SJSA1 (cell line): Measurements from ENCODE around the gene MAML3. TPM values are rescaled to one million over a fixed set of nuclear protein-coding genes. Genes with fewer than 3 reads are reported as not detected.

Source experiments
- DNase-seq, 2 experiments: peaks; one replicate each; pipeline ENCODE4 v3.0.0-alpha.2; 2015 to 2020; ENCODE audit warnings: low spot score in 2 of 2, low read depth in 1 of 2
- H3K27ac ChIP-seq: fragments of 250-450 bp; sonication (Bioruptor Pico); 2 replicates; pipeline ENCODE4 v1.5.1; 2020; ENCODE audit warnings: mild to moderate bottlenecking, moderate library complexity
- H3K27me3 ChIP-seq: fragments of 250-450 bp; sonication (Bioruptor Pico); replicated peaks from 2 replicates; pipeline ENCODE4 v1.5.1; 2020; ENCODE audit warnings: mild to moderate bottlenecking, moderate library complexity
- H3K36me3 ChIP-seq: fragments of 250-450 bp; sonication (Bioruptor Pico); 2 replicates; pipeline ENCODE4 v1.5.1; 2020; ENCODE audit warnings: mild to moderate bottlenecking
- H3K4me1 ChIP-seq: fragments of 250-450 bp; sonication (Bioruptor Pico); replicated peaks from 2 replicates; pipeline ENCODE4 v1.6.1; 2021; ENCODE audit warnings: mild to moderate bottlenecking
- H3K4me3 ChIP-seq: fragments of 250-450 bp; sonication (Bioruptor Pico); 2 replicates; pipeline ENCODE4 v1.5.1; 2020; ENCODE audit warnings: mild to moderate bottlenecking
- H3K9me3 ChIP-seq: fragments of 250-450 bp; sonication (Bioruptor Pico); replicated peaks from 2 replicates; pipeline ENCODE4 v1.5.1; 2020; ENCODE audit warnings: mild to moderate bottlenecking
- total RNA-seq: library from RNA; depleted of rRNA; stranded (reverse); fragments of >200 nt; shearing (Covaris generic); gene quantifications from 2 replicates; pipeline ENCODE4 v1.2.3, GENCODE V29; 2014

MAML3 gene
- total RNA-seq, 1 experiment from 2014 or later = 1.8 TPM

GRCh38 chr4:140042634-140043033 is 111.3 kb downstream of the MAML3 start:
- Histone ChIP-seq H3K27me3 (no peaks in the 10 kb centered on the region), H3K36me3 (no peaks in the 10 kb centered on the region)
- no peak for DNase-seq

GRCh38 chr4:140038031-140038533 is 115.9 kb downstream of the MAML3 start:
- Histone ChIP-seq H3K4me3 (no peak overlapping the region), H3K27ac (peak overlapping the region; percentile 64), H3K27me3 (no peaks in the 10 kb centered on the region), H3K9me3 (no peaks in the 10 kb centered on the region), H3K36me3 (no peaks in the 10 kb centered on the region), H3K4me1 (peaks cover 25% of the 10 kb centered on the region)
- peak in 1 of 2 experiments; percentile 34 for DNase-seq

More at GRCh38 chr4:140042634-140043033, 111.3 kb downstream of the MAML3 start:
- H3K9me3 ChIP-seq = no peaks in the 10 kb centered on the region
- H3K4me3 ChIP-seq = no peak overlapping the region
- H3K27ac ChIP-seq = no peak overlapping the region
- peaks cover 13% of the 10 kb centered on the region for H3K4me1 ChIP-seq

GRCh38 chr4:140037353-140038030 is 116.5 kb downstream of the MAML3 start:
- peak; percentile 74 to 75 for DNase-seq
- H3K36me3 ChIP-seq = no peaks in the 10 kb centered on the region
- H3K9me3 ChIP-seq = no peaks in the 10 kb centered on the region
- H3K4me1 ChIP-seq = peaks cover 25% of the 10 kb centered on the region
- H3K4me3 ChIP-seq = no peak overlapping the region
- no peaks in the 10 kb centered on the region for H3K27me3 ChIP-seq
- peak overlapping the region; percentile 64 for H3K27ac ChIP-seq

- H3K36me3 ChIP-seq = no peaks in the 10 kb centered on the region
- H3K27me3 ChIP-seq = no peaks in the 10 kb centered on the region
- no peaks in the 10 kb centered on the region for H3K9me3 ChIP-seq
- H3K27ac ChIP-seq = no peak overlapping the region
- no peak for DNase-seq
- H3K4me3 ChIP-seq = no peak overlapping the region
- H3K4me1 ChIP-seq = peaks cover 6% of the 10 kb centered on the region
Measured at GRCh38 chr4:140031706-140032105, 122.3 kb downstream of the MAML3 start.

- no peaks in the 10 kb centered on the region; the same call in 1 of the 2 replicates for H3K4me1 ChIP-seq
- H3K9me3 ChIP-seq = no peaks in the 10 kb centered on the region
- no peak overlapping the region for H3K27ac ChIP-seq
Measured at GRCh38 chr4:140031061-140031460, 122.9 kb downstream of the MAML3 start.

GRCh38 chr4:140028676-140029517 is 125.1 kb downstream of the MAML3 start:
- Histone ChIP-seq H3K36me3 (no peaks in the 10 kb centered on the region), H3K4me1 (no peaks in the 10 kb centered on the region; the same call in 1 of the 2 replicates), H3K27me3 (no peaks in the 10 kb centered on the region), H3K9me3 (no peaks in the 10 kb centered on the region), H3K27ac (no peak overlapping the region), H3K4me3 (no peak overlapping the region)
- DNase-seq = no peak

More at GRCh38 chr4:140031061-140031460, 122.9 kb downstream of the MAML3 start:
- no peak for DNase-seq
- H3K27me3 ChIP-seq = no peaks in the 10 kb centered on the region
- H3K4me3 ChIP-seq = no peak overlapping the region
- H3K36me3 ChIP-seq = no peaks in the 10 kb centered on the region

- Histone ChIP-seq H3K36me3 (no peaks in the 10 kb centered on the region), H3K27ac (no peak overlapping the region), H3K4me3 (no peak overlapping the region), H3K27me3 (no peaks in the 10 kb centered on the region), H3K4me1 (no peaks in the 10 kb centered on the region; the same call in 1 of the 2 replicates), H3K9me3 (no peaks in the 10 kb centered on the region)
- no peak for DNase-seq
Measured at GRCh38 chr4:140028101-140028500, 125.9 kb downstream of the MAML3 start.

GRCh38 chr4:140027101-140027500 is 126.9 kb downstream of the MAML3 start:
- no peak for DNase-seq
- H3K4me3 ChIP-seq = no peak overlapping the region
- H3K27me3 ChIP-seq = no peaks in the 10 kb centered on the region
- H3K9me3 ChIP-seq = no peaks in the 10 kb centered on the region
- H3K27ac ChIP-seq = no peak overlapping the region
- no peaks in the 10 kb centered on the region; the same call in 1 of the 2 replicates for H3K4me1 ChIP-seq
- no peaks in the 10 kb centered on the region for H3K36me3 ChIP-seq

GRCh38 chr4:140025470-140025869 is 128.5 kb downstream of the MAML3 start:
- no peak for DNase-seq

GRCh38 chr4:140020457-140021361 is 133.3 kb downstream of the MAML3 start:
- H3K27ac ChIP-seq = no peak overlapping the region
- peaks cover 22% of the 10 kb centered on the region for H3K4me1 ChIP-seq
- no peak overlapping the region for H3K4me3 ChIP-seq
- no peaks in the 10 kb centered on the region for H3K9me3 ChIP-seq
- H3K36me3 ChIP-seq = no peaks in the 10 kb centered on the region
- no peak for DNase-seq
- no peaks in the 10 kb centered on the region for H3K27me3 ChIP-seq

More at GRCh38 chr4:140025470-140025869, 128.5 kb downstream of the MAML3 start:
- H3K4me3 ChIP-seq = no peak overlapping the region
- H3K27ac ChIP-seq = no peak overlapping the region
- no peaks in the 10 kb centered on the region for H3K36me3 ChIP-seq
- peaks cover 5% of the 10 kb centered on the region for H3K4me1 ChIP-seq
- no peaks in the 10 kb centered on the region for H3K9me3 ChIP-seq
- no peaks in the 10 kb centered on the region for H3K27me3 ChIP-seq

- no peak for DNase-seq
- no peaks in the 10 kb centered on the region for H3K36me3 ChIP-seq
- no peak overlapping the region; the same call in 1 of the 2 replicates for H3K27ac ChIP-seq
- H3K4me1 ChIP-seq = peaks cover 22% of the 10 kb centered on the region
- no peak overlapping the region for H3K4me3 ChIP-seq
- H3K27me3 ChIP-seq = no peaks in the 10 kb centered on the region
- no peaks in the 10 kb centered on the region for H3K9me3 ChIP-seq
Measured at GRCh38 chr4:140019619-140020347, 134.2 kb downstream of the MAML3 start.

- no peaks in the 10 kb centered on the region for H3K9me3 ChIP-seq
- no peak overlapping the region for H3K4me3 ChIP-seq
- H3K27me3 ChIP-seq = no peaks in the 10 kb centered on the region
- H3K36me3 ChIP-seq = no peaks in the 10 kb centered on the region
- H3K4me1 ChIP-seq = peaks cover 27% of the 10 kb centered on the region
- peak in 1 of 2 experiments; percentile 50 for DNase-seq
- H3K27ac ChIP-seq = peak overlapping the region; percentile 21; the same call in 1 of the 2 replicates
Measured at GRCh38 chr4:140018931-140019618, 134.9 kb downstream of the MAML3 start.
